Activated CD8-positive, alpha-beta T cell treated with anti-CD3 and anti-CD28 coated beads, Interleukin-2, amount 10 ng/mL, durations not matched to agents 7 days and 5 days (primary cell): ENCODE measurements around the gene NRP1. TPM values are rescaled to one million over a fixed set of nuclear protein-coding genes. Genes with fewer than 3 reads are reported as not detected.
"Not testable (repeated sequence)": the region's sequence is repeated elsewhere in the genome, so short reads cannot be mapped to it uniquely, and the experiment has no call there.

ENCODE experiments used
- ATAC-seq: fragments of 150-1000 bp; cut with Tn5 transposase; one replicate; pipeline ENCODE4 v1.10.0; 2021; ENCODE audit warnings: moderate library complexity
- CTCF ChIA-PET: fragments of 350-600 bp; sonication (Branson Sonifier 250); formaldehyde crosslinking; loops from one replicate; lab custom pipeline; 2021; ENCODE audit warnings: antibody characterized with exemption; lab: Charles Lee
- POLR2A ChIA-PET: fragments of 350-600 bp; sonication (Branson Sonifier 250); formaldehyde crosslinking; loops from one replicate; lab custom pipeline; 2021; ENCODE audit warnings: antibody characterized with exemption; lab: Charles Lee
- DNase-seq: peaks from one replicate; pipeline ENCODE4 v3.0.0-alpha.2; 2020
- H3K27ac Mint-ChIP-seq: one replicate; pipeline ENCODE4 v1.8.0; 2021; ENCODE audit warnings: mild to moderate bottlenecking, mixed read lengths
- H3K27me3 Mint-ChIP-seq: one replicate; pipeline ENCODE4 v1.8.0; 2021; ENCODE audit warnings: low read depth, mixed read lengths
- H3K36me3 Mint-ChIP-seq: one replicate; pipeline ENCODE4 v1.8.0; 2021; ENCODE audit warnings: low read depth, mixed read lengths
- H3K4me1 Mint-ChIP-seq: one replicate; pipeline ENCODE4 v1.8.0; 2021; ENCODE audit warnings: low read depth, mixed read lengths
- H3K4me3 Mint-ChIP-seq: one replicate; pipeline ENCODE4 v1.8.0; 2021; ENCODE audit warnings: mild to moderate bottlenecking, mixed read lengths
- H3K9me3 Mint-ChIP-seq: one replicate; pipeline ENCODE4 v1.8.0; 2022; ENCODE audit warnings: mixed read lengths; ENCODE audit not compliant: insufficient read depth
- total RNA-seq, 2 experiments: library from RNA; stranded (reverse); gene quantifications; one replicate each; pipeline ENCODE4 v1.2.3, GENCODE V29; 2021

Gene NRP1
- total RNA-seq, 2 experiments from 2014 or later = 0.11 to 0.23 TPM

GRCh38 chr10:33228426-33228825 lies 106.0 kb downstream of the NRP1 start:
- H3K4me3 Mint-ChIP-seq = no peak overlapping the region
- H3K36me3 Mint-ChIP-seq = no peaks in the 10 kb centered on the region
- ChIA-PET CTCF (no interaction called here), POLR2A (no interaction called here)
- H3K27ac Mint-ChIP-seq = no peak overlapping the region
- DNase-seq = no peak
- ATAC-seq = no peak
- no peaks in the 10 kb centered on the region for H3K9me3 Mint-ChIP-seq
- peaks cover 2% of the 10 kb centered on the region for H3K27me3 Mint-ChIP-seq
- no peaks in the 10 kb centered on the region for H3K4me1 Mint-ChIP-seq

GRCh38 chr10:33227489-33227888 lies 107.0 kb downstream of the NRP1 start:
- Mint-ChIP-seq H3K36me3 (no peaks in the 10 kb centered on the region), H3K27ac (no peak overlapping the region), H3K4me1 (no peaks in the 10 kb centered on the region), H3K9me3 (no peaks in the 10 kb centered on the region), H3K27me3 (peaks cover 2% of the 10 kb centered on the region), H3K4me3 (no peak overlapping the region)
- DNase-seq = no peak
- POLR2A ChIA-PET = no interaction called here
- no peak for ATAC-seq
- CTCF ChIA-PET = interaction anchor here (1.1 kb wide), 1 partner anchor 34 kb away, joined by 3 read pairs; no protein-coding TSS in a partner anchor

DNA sequence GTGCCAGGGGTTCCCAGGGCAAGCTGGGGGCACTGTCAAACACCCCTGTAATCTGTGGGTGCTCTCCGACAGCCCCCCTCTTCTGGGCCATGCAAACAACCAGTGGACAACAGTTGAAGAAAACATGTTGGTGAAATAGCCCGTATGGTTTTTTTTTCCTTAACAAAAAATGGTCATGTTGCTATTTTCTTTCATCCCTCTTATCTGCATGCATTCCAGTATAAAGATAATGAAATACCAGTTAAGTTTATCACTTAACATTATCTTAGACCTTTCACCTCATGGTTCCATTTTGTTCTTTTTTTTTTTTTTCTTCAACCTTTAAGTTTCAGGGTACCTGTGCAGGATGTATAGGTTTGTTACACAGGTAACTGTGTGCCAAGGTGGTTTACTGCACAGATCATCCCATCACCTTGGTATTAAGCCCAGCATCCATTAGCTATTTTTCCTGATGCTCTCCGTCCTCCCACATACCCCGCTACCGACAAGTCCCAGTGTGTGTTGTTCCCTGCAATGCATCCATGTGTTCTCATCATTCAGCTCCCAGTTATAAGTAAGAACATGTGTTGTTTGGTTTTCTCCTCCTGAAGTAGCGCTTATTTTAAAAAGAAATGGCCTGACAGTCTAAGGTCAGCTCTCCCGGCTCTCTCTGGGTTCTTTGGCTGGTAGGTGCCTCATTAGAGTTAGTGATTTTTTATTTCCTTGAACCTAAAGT lies 110.1 kb downstream of the NRP1 start:
- ChIA-PET POLR2A (no interaction called here), CTCF (no interaction called here)
- no peaks in the 10 kb centered on the region for H3K9me3 Mint-ChIP-seq
- H3K4me3 Mint-ChIP-seq = no peak overlapping the region
- H3K36me3 Mint-ChIP-seq = no peaks in the 10 kb centered on the region
- ATAC-seq = no peak
- H3K4me1 Mint-ChIP-seq = no peaks in the 10 kb centered on the region
- H3K27ac Mint-ChIP-seq = no peak overlapping the region
- H3K27me3 Mint-ChIP-seq = no peaks in the 10 kb centered on the region
- no peak for DNase-seq

- Mint-ChIP-seq H3K27ac (no peak overlapping the region), H3K4me1 (no peaks in the 10 kb centered on the region), H3K36me3 (no peaks in the 10 kb centered on the region), H3K9me3 (no peaks in the 10 kb centered on the region), H3K27me3 (no peaks in the 10 kb centered on the region), H3K4me3 (no peak overlapping the region)
- no peak for DNase-seq
- ChIA-PET CTCF (no interaction called here), POLR2A (no interaction called here)
- no peak for ATAC-seq
These were observed 111.0 kb downstream of the NRP1 start for GRCh38 chr10:33223326-33224000.

DNA sequence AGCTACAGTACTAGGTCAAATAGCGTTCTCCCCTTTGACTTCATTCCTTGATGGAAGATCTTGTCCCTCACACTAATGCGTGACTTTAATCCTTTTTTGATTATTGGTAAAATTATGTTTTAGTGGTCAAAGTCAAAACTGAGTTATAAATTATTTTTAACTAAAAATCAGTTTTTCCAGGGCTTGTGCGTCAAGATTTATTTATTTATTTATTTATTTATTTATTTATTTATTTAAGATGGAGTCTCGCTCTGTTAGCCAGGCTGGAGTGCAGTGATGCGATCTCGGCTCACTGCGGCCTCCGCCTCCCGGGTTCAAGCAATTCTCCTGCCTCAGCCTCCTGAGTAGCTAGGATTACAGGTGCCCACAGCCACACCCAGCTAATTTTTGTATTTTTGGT lies 112.2 kb downstream of the NRP1 start:
- H3K4me3 Mint-ChIP-seq, H3K27me3 Mint-ChIP-seq, H3K36me3 Mint-ChIP-seq, POLR2A ChIA-PET, ATAC-seq, CTCF ChIA-PET, DNase-seq, H3K27ac Mint-ChIP-seq, H3K4me1 Mint-ChIP-seq, H3K9me3 Mint-ChIP-seq: not testable (repeated sequence)

- DNase-seq (no peak), ATAC-seq (no peak)
- CTCF ChIA-PET = no interaction called here
- Mint-ChIP-seq H3K4me1 (no peaks in the 10 kb centered on the region), H3K9me3 (no peaks in the 10 kb centered on the region), H3K27ac (no peak overlapping the region), H3K4me3 (no peak overlapping the region), H3K36me3 (no peaks in the 10 kb centered on the region), H3K27me3 (no peaks in the 10 kb centered on the region)
- POLR2A ChIA-PET = no interaction called here
These were observed 116.6 kb downstream of the NRP1 start for GRCh38 chr10:33217854-33218253.

DNA sequence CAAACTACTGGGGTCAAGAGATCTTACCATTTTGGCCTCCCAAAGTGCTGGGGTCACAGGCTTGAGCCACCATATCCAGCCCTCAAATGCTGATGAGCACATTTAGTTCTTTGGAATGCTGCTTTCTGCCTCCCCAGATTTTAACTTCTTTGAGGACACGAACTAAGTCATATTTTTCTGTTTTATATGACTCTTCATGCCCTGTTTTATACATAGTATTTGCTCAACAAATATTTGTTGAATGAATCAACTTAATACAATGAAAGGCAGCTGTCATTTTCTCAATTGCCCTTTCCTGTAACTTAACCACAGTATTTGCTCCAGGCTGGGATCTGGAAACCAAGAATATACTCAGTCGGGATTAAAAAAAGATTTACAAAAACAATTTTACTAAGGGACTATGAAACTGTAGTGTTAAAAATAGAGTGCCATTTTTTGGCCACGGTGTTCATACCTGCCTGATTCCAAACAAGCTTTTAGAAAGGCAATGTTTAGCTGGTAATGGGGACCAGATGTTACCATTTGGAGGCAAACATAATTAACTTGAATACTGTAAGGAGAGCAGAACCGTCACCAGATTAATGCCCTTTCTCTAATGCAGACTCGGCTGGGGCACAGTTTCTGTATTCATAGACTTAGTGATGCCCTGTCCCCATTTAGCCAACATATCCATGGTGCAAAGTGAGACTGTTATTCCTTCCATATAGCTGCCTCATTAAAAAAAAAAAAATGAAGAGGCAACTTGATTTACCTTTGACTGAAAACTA lies 117.6 kb downstream of the NRP1 start:
- Mint-ChIP-seq H3K9me3 (no peaks in the 10 kb centered on the region), H3K4me1 (no peaks in the 10 kb centered on the region), H3K27me3 (no peaks in the 10 kb centered on the region), H3K36me3 (no peaks in the 10 kb centered on the region), H3K4me3 (no peak overlapping the region), H3K27ac (no peak overlapping the region)
- CTCF ChIA-PET = no interaction called here
- ATAC-seq (no peak), DNase-seq (no peak)
- POLR2A ChIA-PET = no interaction called here

DNA sequence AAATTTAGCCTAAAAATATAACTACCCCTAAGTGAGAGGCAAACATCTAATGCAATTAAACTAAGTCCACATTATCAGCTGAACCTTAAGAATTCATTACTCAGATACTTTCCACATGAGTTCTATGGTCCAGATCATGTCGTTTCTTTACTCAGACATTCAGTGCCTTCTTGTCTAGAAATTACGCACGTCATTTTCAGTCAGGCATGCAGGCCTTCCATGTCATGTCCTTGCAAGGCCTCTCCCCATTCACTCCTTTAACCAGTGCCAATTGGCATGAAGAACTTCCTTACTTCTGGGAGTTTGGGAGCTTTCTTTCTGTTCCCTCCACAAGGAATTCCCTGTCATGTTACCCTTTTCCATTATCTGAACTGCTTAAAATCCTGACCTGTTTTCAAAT lies 118.8 kb downstream of the NRP1 start:
- no peaks in the 10 kb centered on the region for H3K36me3 Mint-ChIP-seq
- H3K27ac Mint-ChIP-seq = no peak overlapping the region
- no peak overlapping the region for H3K4me3 Mint-ChIP-seq
- peaks cover 10% of the 10 kb centered on the region for H3K4me1 Mint-ChIP-seq
- H3K9me3 Mint-ChIP-seq = no peaks in the 10 kb centered on the region
- ChIA-PET CTCF (no interaction called here), POLR2A (no interaction called here)
- H3K27me3 Mint-ChIP-seq = no peaks in the 10 kb centered on the region
- DNase-seq (no peak), ATAC-seq (no peak)

GRCh38 chr10:33215154-33215553 lies 119.3 kb downstream of the NRP1 start:
- H3K27ac Mint-ChIP-seq = no peak overlapping the region
- peaks cover 10% of the 10 kb centered on the region for H3K4me1 Mint-ChIP-seq
- POLR2A ChIA-PET = no interaction called here

DNA sequence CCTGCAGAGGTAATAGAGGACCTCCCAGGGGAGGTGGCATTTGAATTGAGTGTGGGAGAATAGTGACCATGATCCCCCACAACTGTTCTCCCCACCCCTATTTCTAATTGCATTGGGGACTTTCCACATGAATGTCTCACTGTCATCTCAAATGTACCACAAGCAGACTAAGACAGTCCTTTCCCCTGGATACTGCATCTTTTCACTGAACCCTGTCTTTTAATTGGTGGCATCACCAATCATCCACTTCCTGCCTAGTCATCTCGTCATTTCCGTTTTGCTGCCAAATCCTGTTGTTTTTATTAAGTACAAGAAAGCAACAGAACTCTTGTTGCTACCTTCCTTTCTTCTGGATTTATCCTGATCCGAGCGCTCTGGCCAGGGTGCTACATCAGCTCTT lies 120.3 kb downstream of the NRP1 start:
- POLR2A ChIA-PET = no interaction called here
- Mint-ChIP-seq H3K27ac (no peak overlapping the region), H3K4me3 (no peak overlapping the region)

More at GRCh38 chr10:33215154-33215553, 119.3 kb downstream of the NRP1 start:
- Mint-ChIP-seq H3K27me3 (no peaks in the 10 kb centered on the region), H3K36me3 (no peaks in the 10 kb centered on the region), H3K4me3 (no peak overlapping the region), H3K9me3 (no peaks in the 10 kb centered on the region)
- CTCF ChIA-PET = no interaction called here
- DNase-seq (no peak), ATAC-seq (no peak)

GRCh38 chr10:33212061-33212748 lies 122.3 kb downstream of the NRP1 start:
- no peaks in the 10 kb centered on the region for H3K9me3 Mint-ChIP-seq
- no peak overlapping the region for H3K27ac Mint-ChIP-seq
- CTCF ChIA-PET = interaction anchor here (4.4 kb wide), 1 partner anchor 19 kb away, joined by 26 read pairs; no protein-coding TSS in a partner anchor
- POLR2A ChIA-PET = no interaction called here
- no peak overlapping the region for H3K4me3 Mint-ChIP-seq
- H3K36me3 Mint-ChIP-seq = no peaks in the 10 kb centered on the region
- ATAC-seq (no peak), DNase-seq (no peak)
- peaks cover 10% of the 10 kb centered on the region for H3K4me1 Mint-ChIP-seq
- no peaks in the 10 kb centered on the region for H3K27me3 Mint-ChIP-seq

More for the DNA sequence above, 120.3 kb downstream of the NRP1 start:
- no peaks in the 10 kb centered on the region for H3K9me3 Mint-ChIP-seq
- DNase-seq (no peak), ATAC-seq (no peak)
- no peaks in the 10 kb centered on the region for H3K27me3 Mint-ChIP-seq
- no peaks in the 10 kb centered on the region for H3K36me3 Mint-ChIP-seq
- CTCF ChIA-PET = no interaction called here
- peaks cover 10% of the 10 kb centered on the region for H3K4me1 Mint-ChIP-seq
